Suppressor macrophage treated with lipopolysaccharide for 4 hours (primary cell): ENCODE measurements around the gene URI1.
"Not testable (repeated sequence)": the region's sequence is repeated elsewhere in the genome, so short reads cannot be mapped to it uniquely, and the experiment has no call there.

ENCODE experiments used
- DNase-seq: peaks from one replicate; pipeline ENCODE4 v3.0.0-alpha.2; 2020

The URI1 gene

GRCh38 chr19:29942404-29943261 lies 594 bp downstream of the URI1 start:
- DNase-seq: peak; percentile 71

GRCh38 chr19:29943615-29944014 lies 1.6 kb downstream of the URI1 start:
- no peak for DNase-seq

- no peak for DNase-seq
Observed at GRCh38 chr19:29944390-29945012, 2.5 kb downstream of the URI1 start.

GRCh38 chr19:29945017-29945416 lies 3.0 kb downstream of the URI1 start:
- no peak for DNase-seq

- DNase-seq: no peak
Observed at GRCh38 chr19:29945433-29945832, 3.4 kb downstream of the URI1 start.

GRCh38 chr19:29946645-29947044 lies 4.6 kb downstream of the URI1 start:
- DNase-seq: no peak

GRCh38 chr19:29947871-29948270 lies 5.8 kb downstream of the URI1 start:
- no peak for DNase-seq

- not testable (repeated sequence) for DNase-seq
Observed at GRCh38 chr19:29948759-29949470, 6.9 kb downstream of the URI1 start.

GRCh38 chr19:29952177-29952576 lies 10.1 kb downstream of the URI1 start:
- DNase-seq: no peak

GRCh38 chr19:29952646-29953045 lies 10.6 kb downstream of the URI1 start:
- peak; percentile 39 for DNase-seq

GRCh38 chr19:29953352-29954247 lies 11.6 kb downstream of the URI1 start:
- no peak for DNase-seq

- DNase-seq: no peak
Observed at GRCh38 chr19:29956855-29957254, 14.8 kb downstream of the URI1 start.

- no peak for DNase-seq
Observed at GRCh38 chr19:29961311-29961710, 19.3 kb downstream of the URI1 start.

GRCh38 chr19:29962793-29963192 lies 20.8 kb downstream of the URI1 start:
- DNase-seq: no peak

- no peak for DNase-seq
Observed at GRCh38 chr19:29963576-29963975, 21.5 kb downstream of the URI1 start.

GRCh38 chr19:29964171-29964570 lies 22.1 kb downstream of the URI1 start:
- no peak for DNase-seq

GRCh38 chr19:29965492-29965891 lies 23.5 kb downstream of the URI1 start:
- no peak for DNase-seq

- not testable (repeated sequence) for DNase-seq
Observed at GRCh38 chr19:29966142-29966541, 24.1 kb downstream of the URI1 start.

GRCh38 chr19:29966588-29967249 lies 24.7 kb downstream of the URI1 start:
- DNase-seq: no peak

GRCh38 chr19:29967623-29968022 lies 25.6 kb downstream of the URI1 start:
- peak; percentile 46 for DNase-seq

- DNase-seq: no peak
Observed at GRCh38 chr19:29969891-29970290, 27.9 kb downstream of the URI1 start.

- DNase-seq: no peak
Observed at GRCh38 chr19:29971002-29971401, 29.0 kb downstream of the URI1 start.
